HepG2 (cell line): ENCODE measurements around the gene PRSS23. TPM values are rescaled to one million over a fixed set of nuclear protein-coding genes. Genes with fewer than 3 reads are reported as not detected.

Experiments
- ATAC-seq: fragments of 200-7000 bp; cut with Tn5 transposase; 3 replicates; pipeline ENCODE4 v1.9.1; 2020; ENCODE audit warnings: mild to moderate bottlenecking, moderate library complexity
- BruUV-seq: library from RNA; stranded (reverse); fragments of 400-500 nt; replicated peaks from 2 replicates; lab custom pipeline; 2021; lab: Mats Ljungman, UMichigan
- CTCF ChIA-PET: fragments of 300-600 bp; formaldehyde crosslinking; extraction: SDS; loops from one replicate; lab custom pipeline; 2021; ENCODE audit warnings: low total read pairs, inconsistent platforms, low intra/inter-chr PET ratio; lab: Yijun Ruan, JAX
- POLR2A ChIA-PET: fragments of 350-600 bp; sonication (Branson Sonifier 250); formaldehyde crosslinking; loops from one replicate; lab custom pipeline; 2020; ENCODE audit warnings: antibody characterized with exemption, inconsistent platforms; lab: Yijun Ruan, JAX
- DNase-seq: peaks from one replicate; pipeline ENCODE4 v3.0.0-alpha.2; 2015; ENCODE audit warnings: low spot score
- FAIRE-seq: peaks from 3 replicates; lab custom pipeline; 2011; peaks lifted over from hg19 to GRCh38; lab: Jason Lieb, UNC
- H2AFZ ChIP-seq: one replicate; pipeline ENCODE4 v1.6.1; 2011; ENCODE audit warnings: low read length, inconsistent platforms
- H3K27ac ChIP-seq: fragments of 300-600 bp; 3 replicates; pipeline ENCODE4 v1.8.0; 2011; ENCODE audit warnings: mixed run types, mild to moderate bottlenecking, mixed read lengths, low read length, inconsistent platforms; ENCODE audit not compliant: insufficient read depth; ENCODE audit errors: extremely low read length
- H3K27me3 ChIP-seq, 2 experiments: fragments of 200-600 bp in 1 of 2; 2 replicates in 1 of 2; 3 replicates in 1 of 2; pipeline versions ENCODE4 v1.6.0 to v1.8.0; 2011; ENCODE audit warnings: low read length in 2 of 2, mild to moderate bottlenecking in 2 of 2, moderate library complexity in 2 of 2, inconsistent platforms in 1 of 2; ENCODE audit not compliant: insufficient read depth in 2 of 2, control insufficient read depth in 1 of 2
- H3K36me3 ChIP-seq, 2 experiments: fragments of 200-600 bp in 1 of 2; replicated peaks in 1 of 2; 2 replicates in 1 of 2; 3 replicates in 1 of 2; pipeline versions ENCODE4 v1.5.1 to v1.8.0; 2011; ENCODE audit warnings: low read length in 2 of 2, inconsistent platforms in 1 of 2; ENCODE audit not compliant: insufficient read depth in 2 of 2, control insufficient read depth in 1 of 2
- H3K4me1 ChIP-seq: 2 replicates; pipeline ENCODE4 v1.5.1; 2012; ENCODE audit warnings: low read length, inconsistent platforms; ENCODE audit not compliant: insufficient read depth
- H3K4me2 ChIP-seq: 2 replicates; pipeline ENCODE4 v1.6.0; 2011; ENCODE audit warnings: low read depth, low read length, inconsistent platforms
- H3K4me3 ChIP-seq, 3 experiments: fragments of 200-600 bp in 1 of 3; sonication (generic), shearing (Covaris generic) in 1 of 3; replicated peaks in 1 of 3; 2 replicates each; pipeline ENCODE4 v1.5.1; 2011 to 2016; ENCODE audit warnings: low read length in 3 of 3, inconsistent platforms in 2 of 3, low read depth in 2 of 3, mild to moderate bottlenecking in 2 of 3, control low read depth in 1 of 3, mixed read lengths in 1 of 3; ENCODE audit not compliant: insufficient read depth in 1 of 3
- H3K79me2 ChIP-seq: one replicate; pipeline ENCODE4 v1.6.1; 2011; ENCODE audit warnings: low read length, inconsistent platforms; ENCODE audit not compliant: insufficient read depth
- H3K9ac ChIP-seq: 2 replicates; pipeline ENCODE4 v1.6.0; 2011; ENCODE audit warnings: mild to moderate bottlenecking, low read depth, low read length, inconsistent platforms; ENCODE audit not compliant: insufficient read depth
- H3K9me3 ChIP-seq: 2 replicates; pipeline ENCODE4 v1.5.1; 2012; ENCODE audit warnings: mild to moderate bottlenecking, low read length
- H4K20me1 ChIP-seq: 2 replicates; pipeline ENCODE4 v1.6.0; 2011; ENCODE audit warnings: inconsistent platforms, mild to moderate bottlenecking, low read length, moderate library complexity; ENCODE audit not compliant: insufficient read depth
- CREB3 ChIP-seq: sonication (generic); formaldehyde crosslinking; IDR thresholded peaks from 2 replicates; pipeline ENCODE4 v1.5.0; 2020; ENCODE audit warnings: missing genetic modification reagents
- CTCF ChIP-seq: sonication (generic); formaldehyde crosslinking; IDR thresholded peaks from 2 replicates; pipeline ENCODE4 v1.5.0; 2020; ENCODE audit warnings: mild to moderate bottlenecking, missing genetic modification reagents, moderate library complexity
- DRAP1 ChIP-seq: IDR thresholded peaks from 2 replicates; pipeline ENCODE4 v1.6.1; 2016; ENCODE audit warnings: missing genetic modification reagents, missing compliant biosample characterization
- FOXM1 ChIP-seq: sonication (generic); formaldehyde crosslinking; IDR thresholded peaks from 2 replicates; pipeline ENCODE4 v1.5.0; 2020; ENCODE audit warnings: missing genetic modification reagents
- HINFP ChIP-seq: sonication (generic); formaldehyde crosslinking; IDR thresholded peaks from 2 replicates; pipeline ENCODE4 v1.4.0; 2020; ENCODE audit warnings: low read depth, mild to moderate bottlenecking, missing genetic modification reagents
- SSRP1 ChIP-seq: IDR thresholded peaks from 2 replicates; pipeline ENCODE4 v1.6.1; 2016; ENCODE audit warnings: control low read depth
- ZHX1 ChIP-seq: sonication (generic); formaldehyde crosslinking; IDR thresholded peaks from 2 replicates; pipeline ENCODE4 v1.8.1; 2022; ENCODE audit warnings: low read depth, mild to moderate bottlenecking, missing genetic modification reagents
- ZNF530 ChIP-seq: sonication (generic); formaldehyde crosslinking; IDR thresholded peaks from 2 replicates; pipeline ENCODE4 v1.5.0; 2020; ENCODE audit warnings: low read depth, mild to moderate bottlenecking, missing genetic modification reagents
- WGBS: methylation state at CpG from one replicate; pipeline ENCODE4 v1.1.6; 2017; ENCODE audit warnings: low lambda C conversion rate; 5-methylcytosine and 5-hydroxymethylcytosine counted together
- in situ Hi-C: cut with HindIII; loops from 2 replicates; pipeline ENCODE4 v1.10.0; 2017; ENCODE audit warnings: low pct_unique_long_range_greater_than_20kb; ENCODE audit not compliant: extremely low pct_ligation_motif_present
- intact Hi-C: fragments of 100-400 bp; cut with micrococcal nuclease; formaldehyde crosslinking; loops from one replicate; pipeline ENCODE4 v1.10.0; 2022; ENCODE audit not compliant: unreplicated experiment
- polyA plus RNA-seq, 8 experiments: library from polyadenylated mRNA; depleted of rRNA in 3 of 8; stranded (reverse) in 7 of 8; unstranded in 1 of 8; fragments of >200 nt; fragmentation: Illumina TruSeq in 4 of 8; extraction: Trizol in 4 of 8; gene quantifications; 2 replicates each; pipeline versions ENCODE4 v1.2.1 to v1.2.3, GENCODE V29; 2011 to 2016; ENCODE audit warnings: low read depth in 4 of 8, missing spikeins in 1 of 8, mixed read lengths in 1 of 8; ENCODE audit not compliant: insufficient read depth in 1 of 8
- total RNA-seq, 5 experiments: library from RNA; depleted of rRNA; stranded (reverse); fragments of >200 nt; fragmentation: Illumina TruSeq; extraction: Trizol; gene quantifications; 2 replicates each; pipeline ENCODE4 v1.2.3, GENCODE V29; 2016; ENCODE audit warnings: low read depth in 1 of 5

Gene PRSS23
- total and polyA plus RNA-seq, 2 of the 13 experiments (the other 11 are each of a cell fraction or from before 2014, with no cell fraction given): 0.20 to 0.30 TPM

GRCh38 chr11:86799680-86800075 lies 664 bp upstream of the PRSS23 start:
- Histone ChIP-seq H4K20me1 (no peaks in the 10 kb centered on the region), H3K27me3 (peaks cover 8 to 31% of the 10 kb centered on the region in 2 experiments; a peak in 4 of 5 replicates), H3K9ac (no peak overlapping the region), H3K4me3 (peak overlapping the region in 2 of 3 experiments; percentile 35 to 67; a peak in 2 of 6 replicates), H2AFZ (no peak overlapping the region), H3K4me1 (peaks cover 6% of the 10 kb centered on the region; the same call in 1 of the 2 replicates), H3K4me2 (peak overlapping the region; percentile 68), H3K79me2 (no peaks in the 10 kb centered on the region), H3K27ac (no peak overlapping the region), H3K9me3 (no peaks in the 10 kb centered on the region), H3K36me3 (no peaks in the 10 kb centered on the region)
- no TSS peak for BruUV-seq
- WGBS: 69% methylated on average over 7 of the region's 13 CpGs
- POLR2A ChIA-PET: no interaction called here
- ATAC-seq (peak; percentile 15; the same call in 2 of the 3 replicates), DNase-seq (no peak), FAIRE-seq (no peak)
- CTCF ChIA-PET: no interaction called here
- intact Hi-C loops: loop anchor here (5.0 kb wide), 1 partner anchor 342 kb away; no protein-coding TSS in a partner anchor
- in situ Hi-C loops: loop anchor here (25.0 kb wide), 1 partner anchor 437 kb away; the partner anchor contains the start of gene CCDC81
- 0 out of 2 replicates have a peak, but pooled peaks have one; percentile 11 for TF ChIP-seq CTCF (CRISPR knock-in tag)
- no peak for TF ChIP-seq ZNF530 (CRISPR knock-in tag)
- TF ChIP-seq HINFP (CRISPR knock-in tag): no peak
- TF ChIP-seq DRAP1 (CRISPR knock-in tag): no peak
- no peak for TF ChIP-seq FOXM1 (CRISPR knock-in tag)
- no peak for TF ChIP-seq ZHX1
- TF ChIP-seq SSRP1 (CRISPR knock-in tag): no peak
- TF ChIP-seq CREB3 (CRISPR knock-in tag): no peak
